SK-N-SH treated with all-trans-retinoic acid at 6 μM for 48 hours (cell line): ENCODE results near the gene HIKESHI.

ENCODE experiments used
- ATAC-seq: fragments of 200-7000 bp; cut with Tn5 transposase; 3 replicates; pipeline ENCODE4 v1.9.1; 2020; ENCODE audit warnings: mild to moderate bottlenecking, moderate library complexity
- ARNTL ChIP-seq: fragments of 450-650 bp; formaldehyde crosslinking; IDR thresholded peaks from 2 replicates; pipeline ENCODE4 v1.5.0; 2020; ENCODE audit warnings: low read depth, mild to moderate bottlenecking, moderate library complexity, borderline replicate concordance
- BACH2 ChIP-seq: fragments of 250-450 bp; sonication (Bioruptor Pico); IDR thresholded peaks from 2 replicates; pipeline ENCODE4 v1.9.0; 2021; ENCODE audit warnings: mild to moderate bottlenecking, borderline replicate concordance
- CREB5 ChIP-seq: fragments of 250-450 bp; sonication (Bioruptor Pico); IDR thresholded peaks from 2 replicates; pipeline ENCODE4 v1.5.1; 2020; ENCODE audit warnings: low read depth, mild to moderate bottlenecking, moderate library complexity
- CSDC2 ChIP-seq: fragments of 250-450 bp; sonication (Bioruptor Pico); IDR thresholded peaks from 2 replicates; pipeline ENCODE4 v1.5.0; 2020; ENCODE audit warnings: mild to moderate bottlenecking, moderate library complexity
- ESRRG ChIP-seq: fragments of 250-450 bp; sonication (Bioruptor Pico); IDR thresholded peaks from 2 replicates; pipeline ENCODE4 v1.6.1; 2021; ENCODE audit warnings: mild to moderate bottlenecking
- GLIS3 ChIP-seq: fragments of 250-450 bp; sonication (Bioruptor Pico); IDR thresholded peaks from 2 replicates; pipeline ENCODE4 v1.5.0; 2020; ENCODE audit warnings: mild to moderate bottlenecking, moderate library complexity
- ISL1 ChIP-seq: fragments of 250-450 bp; sonication (Bioruptor Pico); IDR thresholded peaks from 2 replicates; pipeline ENCODE4 v2.1.2; 2022; ENCODE audit warnings: mild to moderate bottlenecking, moderate library complexity
- PATZ1 ChIP-seq: fragments of 250-450 bp; sonication (Bioruptor Pico); IDR thresholded peaks from 2 replicates; pipeline ENCODE4 v1.8.0; 2020; ENCODE audit warnings: mild to moderate bottlenecking, moderate library complexity, borderline replicate concordance
- POU6F1 ChIP-seq: fragments of 250-450 bp; sonication (Bioruptor Pico); IDR thresholded peaks from 2 replicates; pipeline ENCODE4 v1.8.0; 2021; ENCODE audit warnings: low read depth, mild to moderate bottlenecking, moderate library complexity, borderline replicate concordance
- RARB ChIP-seq: fragments of 250-450 bp; sonication (Bioruptor Pico); IDR thresholded peaks from 2 replicates; pipeline ENCODE4 v1.8.0; 2021; ENCODE audit warnings: mild to moderate bottlenecking, moderate library complexity
- SNAI2 ChIP-seq: fragments of 250-450 bp; sonication (Bioruptor Pico); IDR thresholded peaks from 2 replicates; pipeline ENCODE4 v1.5.0; 2020; ENCODE audit warnings: mild to moderate bottlenecking, moderate library complexity
- TCF4 ChIP-seq: fragments of 250-450 bp; sonication (Bioruptor Pico); IDR thresholded peaks from 2 replicates; pipeline ENCODE4 v1.8.0; 2021; ENCODE audit warnings: mild to moderate bottlenecking, moderate library complexity, borderline replicate concordance
- TOX ChIP-seq: fragments of 250-450 bp; sonication (Bioruptor Pico); IDR thresholded peaks from 2 replicates; pipeline ENCODE4 v1.8.0; 2021; ENCODE audit warnings: mild to moderate bottlenecking, moderate library complexity, borderline replicate concordance
- ZNF565 ChIP-seq: fragments of 450-650 bp; formaldehyde crosslinking; conservative IDR thresholded peaks from 2 replicates; pipeline ENCODE4 v1.5.0; 2020; ENCODE audit warnings: low read depth, mild to moderate bottlenecking, moderate library complexity
- ZNF70 ChIP-seq: fragments of 450-650 bp; formaldehyde crosslinking; IDR thresholded peaks from 2 replicates; pipeline ENCODE4 v1.5.0; 2020; ENCODE audit warnings: mild to moderate bottlenecking, moderate library complexity
- ZNF8 ChIP-seq: fragments of 450-650 bp; formaldehyde crosslinking; IDR thresholded peaks from 2 replicates; pipeline ENCODE4 v1.5.0; 2020; ENCODE audit warnings: mild to moderate bottlenecking, moderate library complexity
- TF ChIP-seq, protein P1 (sequence below): fragments of 250-450 bp; sonication (Bioruptor Pico); IDR thresholded peaks from 2 replicates; pipeline ENCODE4 v1.5.0; 2020; ENCODE audit warnings: mild to moderate bottlenecking, moderate library complexity

HIKESHI gene

GRCh38 chr11:86261328-86261727, 40.7 kb upstream of the HIKESHI start (continued):
- no peak for TF ChIP-seq PATZ1 (CRISPR knock-in tag)
- no peak for TF ChIP-seq ESRRG (CRISPR knock-in tag)
- TF ChIP-seq, protein P1, sequence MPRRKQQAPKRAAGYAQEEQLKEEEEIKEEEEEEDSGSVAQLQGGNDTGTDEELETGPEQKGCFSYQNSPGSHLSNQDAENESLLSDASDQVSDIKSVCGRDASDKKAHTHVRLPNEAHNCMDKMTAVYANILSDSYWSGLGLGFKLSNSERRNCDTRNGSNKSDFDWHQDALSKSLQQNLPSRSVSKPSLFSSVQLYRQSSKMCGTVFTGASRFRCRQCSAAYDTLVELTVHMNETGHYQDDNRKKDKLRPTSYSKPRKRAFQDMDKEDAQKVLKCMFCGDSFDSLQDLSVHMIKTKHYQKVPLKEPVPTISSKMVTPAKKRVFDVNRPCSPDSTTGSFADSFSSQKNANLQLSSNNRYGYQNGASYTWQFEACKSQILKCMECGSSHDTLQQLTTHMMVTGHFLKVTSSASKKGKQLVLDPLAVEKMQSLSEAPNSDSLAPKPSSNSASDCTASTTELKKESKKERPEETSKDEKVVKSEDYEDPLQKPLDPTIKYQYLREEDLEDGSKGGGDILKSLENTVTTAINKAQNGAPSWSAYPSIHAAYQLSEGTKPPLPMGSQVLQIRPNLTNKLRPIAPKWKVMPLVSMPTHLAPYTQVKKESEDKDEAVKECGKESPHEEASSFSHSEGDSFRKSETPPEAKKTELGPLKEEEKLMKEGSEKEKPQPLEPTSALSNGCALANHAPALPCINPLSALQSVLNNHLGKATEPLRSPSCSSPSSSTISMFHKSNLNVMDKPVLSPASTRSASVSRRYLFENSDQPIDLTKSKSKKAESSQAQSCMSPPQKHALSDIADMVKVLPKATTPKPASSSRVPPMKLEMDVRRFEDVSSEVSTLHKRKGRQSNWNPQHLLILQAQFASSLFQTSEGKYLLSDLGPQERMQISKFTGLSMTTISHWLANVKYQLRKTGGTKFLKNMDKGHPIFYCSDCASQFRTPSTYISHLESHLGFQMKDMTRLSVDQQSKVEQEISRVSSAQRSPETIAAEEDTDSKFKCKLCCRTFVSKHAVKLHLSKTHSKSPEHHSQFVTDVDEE (CRISPR knock-in tag) = no peak
- no peak for TF ChIP-seq POU6F1 (CRISPR knock-in tag)
- TF ChIP-seq SNAI2 (CRISPR knock-in tag) = no peak
- TF ChIP-seq GLIS3 = no peak
- no peak for TF ChIP-seq ZNF70 (CRISPR knock-in tag)
- TF ChIP-seq ARNTL = no peak
- TF ChIP-seq, all 23 proteins: peak for 0

DNA sequence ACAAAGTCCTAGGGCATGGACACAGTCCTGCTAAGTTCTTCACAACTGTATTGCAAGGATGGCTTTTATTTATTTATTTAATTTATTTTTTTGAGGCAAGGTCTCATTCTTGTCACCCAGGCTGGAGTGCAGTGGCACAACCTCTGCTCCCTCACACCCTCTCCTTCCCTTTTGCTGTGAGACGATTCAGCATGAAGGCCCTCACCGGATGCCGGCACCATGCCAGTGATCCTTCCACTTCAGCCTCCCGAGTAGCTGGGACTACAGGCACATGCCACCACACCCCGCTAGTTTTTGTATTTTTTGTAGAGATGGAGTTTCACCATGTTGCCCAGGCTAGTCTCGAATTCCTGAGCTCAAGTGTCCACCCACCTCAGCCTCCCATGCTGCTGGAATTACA, 39.7 kb upstream of the HIKESHI start:
- no peak for TF ChIP-seq ZNF8 (CRISPR knock-in tag)
- TF ChIP-seq, protein P1 (CRISPR knock-in tag) = no peak
- no peak for TF ChIP-seq ZNF70 (CRISPR knock-in tag)
- no peak for TF ChIP-seq CSDC2 (CRISPR knock-in tag)
- no peak for ATAC-seq

DNA sequence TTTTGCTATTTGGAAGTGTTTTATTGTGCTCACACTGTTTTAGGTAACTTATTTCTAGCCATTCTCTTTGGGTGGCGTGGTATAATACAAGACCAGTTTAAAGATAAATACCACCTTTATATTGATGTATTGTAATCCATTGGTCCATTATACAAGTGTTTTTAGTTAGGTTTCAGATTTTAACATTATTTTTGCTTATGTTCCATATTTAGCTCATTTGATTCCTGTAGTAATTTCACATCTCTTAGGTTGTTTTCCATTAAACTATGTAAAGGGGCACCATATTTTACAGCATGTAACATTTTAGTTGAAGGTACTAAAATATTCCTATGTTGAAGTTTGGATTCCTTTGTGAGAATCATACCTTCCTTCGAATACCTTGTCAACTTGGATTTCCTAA, 37.4 kb upstream of the HIKESHI start:
- ATAC-seq = no peak
- TF ChIP-seq ISL1 (CRISPR knock-in tag) (no peak), CREB5 (CRISPR knock-in tag) (no peak), ZNF8 (CRISPR knock-in tag) (no peak), RARB (CRISPR knock-in tag) (no peak)

GRCh38 chr11:86265194-86265593, 36.8 kb upstream of the HIKESHI start:
- no peak for ATAC-seq
- TF ChIP-seq BACH2 (CRISPR knock-in tag) (no peak), TCF4 (CRISPR knock-in tag) (no peak), ZNF565 (CRISPR knock-in tag) (no peak), ESRRG (CRISPR knock-in tag) (no peak), ARNTL (no peak), POU6F1 (CRISPR knock-in tag) (no peak), SNAI2 (CRISPR knock-in tag) (no peak), ISL1 (CRISPR knock-in tag) (no peak), PATZ1 (CRISPR knock-in tag) (no peak), CSDC2 (CRISPR knock-in tag) (no peak), TOX (no peak)
- TF ChIP-seq, protein P1 (CRISPR knock-in tag) = no peak
